Measurements from ENCODE around the gene PTPRD. TPM values are rescaled to one million over a fixed set of nuclear protein-coding genes. Genes with fewer than 3 reads are reported as not detected.

Gene PTPRD
- total RNA-seq, 1 donor from 2014 or later: 197 TPM

DNA sequence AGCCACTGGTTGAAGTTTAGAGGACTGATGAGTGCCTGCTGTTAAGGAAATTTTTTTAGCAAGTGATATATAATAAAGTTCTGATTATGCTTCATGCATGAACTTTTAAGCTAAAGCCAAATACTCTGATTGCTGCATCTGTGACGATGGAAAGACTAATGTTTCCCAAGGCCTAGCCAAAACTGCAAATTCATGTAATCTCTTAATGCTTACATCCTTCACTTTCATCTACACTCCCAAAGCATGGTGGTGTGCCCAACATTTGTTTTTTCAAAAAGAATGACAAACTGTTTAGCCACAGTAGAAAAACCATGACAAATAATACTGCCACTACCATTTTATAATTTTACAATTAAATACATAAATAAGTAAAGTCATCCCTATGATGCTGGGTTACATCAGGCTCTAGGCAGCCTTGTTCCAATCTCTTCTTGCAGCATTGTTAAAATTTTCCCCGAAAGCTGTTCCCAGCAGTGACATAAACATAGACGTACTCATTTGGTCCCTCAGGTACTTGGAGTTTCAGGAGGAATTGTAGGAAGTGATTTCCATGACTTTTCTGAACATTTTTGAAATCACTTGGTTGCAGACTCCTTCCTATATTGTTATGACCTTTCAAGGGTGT, 2187.9 kb downstream of the PTPRD start:
- Mint-ChIP-seq H3K36me3 (peaks cover 24% of the 10 kb centered on the region), H3K4me3 (no peak overlapping the region), H3K27ac (no peak overlapping the region), H3K27me3 (no peaks in the 10 kb centered on the region), H3K4me1 (ENCODE audit: unreplicated experiment) (peaks cover 2% of the 10 kb centered on the region), H3K9me3 (no peaks in the 10 kb centered on the region)
- no peak for DNase-seq (ENCODE audit: extremely low spot score, unreplicated experiment)
- TF ChIP-seq, protein P1, sequence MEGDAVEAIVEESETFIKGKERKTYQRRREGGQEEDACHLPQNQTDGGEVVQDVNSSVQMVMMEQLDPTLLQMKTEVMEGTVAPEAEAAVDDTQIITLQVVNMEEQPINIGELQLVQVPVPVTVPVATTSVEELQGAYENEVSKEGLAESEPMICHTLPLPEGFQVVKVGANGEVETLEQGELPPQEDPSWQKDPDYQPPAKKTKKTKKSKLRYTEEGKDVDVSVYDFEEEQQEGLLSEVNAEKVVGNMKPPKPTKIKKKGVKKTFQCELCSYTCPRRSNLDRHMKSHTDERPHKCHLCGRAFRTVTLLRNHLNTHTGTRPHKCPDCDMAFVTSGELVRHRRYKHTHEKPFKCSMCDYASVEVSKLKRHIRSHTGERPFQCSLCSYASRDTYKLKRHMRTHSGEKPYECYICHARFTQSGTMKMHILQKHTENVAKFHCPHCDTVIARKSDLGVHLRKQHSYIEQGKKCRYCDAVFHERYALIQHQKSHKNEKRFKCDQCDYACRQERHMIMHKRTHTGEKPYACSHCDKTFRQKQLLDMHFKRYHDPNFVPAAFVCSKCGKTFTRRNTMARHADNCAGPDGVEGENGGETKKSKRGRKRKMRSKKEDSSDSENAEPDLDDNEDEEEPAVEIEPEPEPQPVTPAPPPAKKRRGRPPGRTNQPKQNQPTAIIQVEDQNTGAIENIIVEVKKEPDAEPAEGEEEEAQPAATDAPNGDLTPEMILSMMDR (conservative IDR thresholded peaks at IDR 0.05): no peak

DNA sequence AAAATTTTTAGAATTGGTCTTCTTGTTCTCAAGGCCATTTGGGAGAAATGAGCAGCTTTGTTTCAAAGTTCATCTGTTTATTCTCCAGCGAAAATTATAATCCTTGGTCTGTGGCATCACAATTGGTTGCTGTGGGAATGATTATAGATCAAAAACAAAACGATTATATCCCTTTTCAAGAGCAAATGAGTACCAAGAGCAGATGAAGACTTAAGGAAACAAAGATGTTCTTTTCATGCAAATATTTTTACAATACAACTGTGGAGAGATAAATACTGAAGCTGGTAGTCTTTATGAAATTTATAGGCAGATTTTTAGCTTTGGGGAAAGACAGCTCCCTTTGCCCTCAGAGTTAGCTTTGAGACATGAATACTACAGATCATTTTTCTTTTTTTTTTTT, 2192.4 kb downstream of the PTPRD start:
- Mint-ChIP-seq H3K9me3 (no peaks in the 10 kb centered on the region), H3K36me3 (peaks cover 8% of the 10 kb centered on the region), H3K27me3 (no peaks in the 10 kb centered on the region), H3K27ac (no peak overlapping the region), H3K4me1 (ENCODE audit: unreplicated experiment) (peaks cover 5% of the 10 kb centered on the region), H3K4me3 (no peak overlapping the region)
- TF ChIP-seq, protein P1 (conservative IDR thresholded peaks at IDR 0.05): no peak
- no peak for DNase-seq (ENCODE audit: extremely low spot score, unreplicated experiment)

DNA sequence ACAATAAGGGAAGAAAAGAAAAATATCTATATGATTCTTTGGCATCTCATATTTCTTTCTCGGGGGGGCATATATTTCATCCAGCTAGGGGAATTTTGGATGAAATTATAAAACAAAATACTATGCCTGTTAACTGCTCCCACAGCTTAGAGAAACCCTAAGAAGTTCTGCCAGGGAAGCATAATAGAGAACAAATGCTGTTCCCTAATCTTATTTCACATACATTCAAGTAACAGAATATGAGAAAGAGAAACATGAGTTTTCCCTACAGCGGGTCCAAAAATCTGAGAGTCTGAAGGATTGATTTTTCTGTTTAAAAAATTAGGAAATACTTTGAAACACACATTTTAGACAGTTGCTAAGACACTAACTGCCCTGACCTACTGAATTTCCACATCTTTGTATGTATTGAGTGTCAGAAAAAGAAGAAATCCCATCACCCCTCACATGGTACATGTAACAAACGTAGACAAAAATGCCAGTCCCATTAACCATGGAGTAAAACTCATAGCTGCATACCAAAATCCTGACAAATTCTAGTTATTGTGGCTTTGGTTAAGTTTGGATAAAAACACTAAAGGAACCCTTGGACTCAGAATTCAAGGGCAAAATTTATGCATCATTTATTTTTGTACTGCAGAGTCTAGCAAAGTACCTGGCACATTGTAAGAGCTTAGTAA, 2193.1 kb downstream of the PTPRD start:
- TF ChIP-seq, protein P1 (conservative IDR thresholded peaks at IDR 0.05): no peak
- Mint-ChIP-seq H3K27ac (no peak overlapping the region), H3K27me3 (no peaks in the 10 kb centered on the region), H3K36me3 (peaks cover 8% of the 10 kb centered on the region), H3K4me1 (ENCODE audit: unreplicated experiment) (peaks cover 5% of the 10 kb centered on the region), H3K9me3 (no peaks in the 10 kb centered on the region), H3K4me3 (no peak overlapping the region)
- no peak for DNase-seq (ENCODE audit: extremely low spot score, unreplicated experiment)

DNA sequence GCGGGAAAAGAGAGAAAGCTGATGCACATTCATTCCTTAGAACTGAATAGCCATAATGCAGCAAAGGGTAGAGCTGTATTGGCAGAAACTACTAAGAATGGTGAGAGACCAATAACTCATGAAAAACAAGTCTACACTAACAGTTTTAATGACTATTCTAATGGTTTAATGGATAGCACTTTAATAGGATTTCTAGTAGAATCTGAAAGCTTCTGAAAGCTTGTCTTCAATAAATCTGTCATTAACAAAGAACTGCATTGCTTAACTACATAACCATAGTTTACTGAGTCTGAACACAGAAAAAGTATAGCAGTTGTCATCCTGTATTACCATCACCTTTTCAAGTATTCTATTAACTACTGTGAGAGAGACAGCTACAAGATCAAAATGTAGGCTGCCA, 2195.5 kb downstream of the PTPRD start:
- TF ChIP-seq, protein P1 (conservative IDR thresholded peaks at IDR 0.05): no peak
- H3K9me3 Mint-ChIP-seq: no peaks in the 10 kb centered on the region
- no peak overlapping the region for H3K27ac Mint-ChIP-seq
- no peak overlapping the region for H3K4me3 Mint-ChIP-seq
- no peak for DNase-seq (ENCODE audit: extremely low spot score, unreplicated experiment)
- H3K27me3 Mint-ChIP-seq: no peaks in the 10 kb centered on the region
- peaks cover 5% of the 10 kb centered on the region for H3K4me1 Mint-ChIP-seq (ENCODE audit: unreplicated experiment)
- peaks cover 17% of the 10 kb centered on the region for H3K36me3 Mint-ChIP-seq

DNA sequence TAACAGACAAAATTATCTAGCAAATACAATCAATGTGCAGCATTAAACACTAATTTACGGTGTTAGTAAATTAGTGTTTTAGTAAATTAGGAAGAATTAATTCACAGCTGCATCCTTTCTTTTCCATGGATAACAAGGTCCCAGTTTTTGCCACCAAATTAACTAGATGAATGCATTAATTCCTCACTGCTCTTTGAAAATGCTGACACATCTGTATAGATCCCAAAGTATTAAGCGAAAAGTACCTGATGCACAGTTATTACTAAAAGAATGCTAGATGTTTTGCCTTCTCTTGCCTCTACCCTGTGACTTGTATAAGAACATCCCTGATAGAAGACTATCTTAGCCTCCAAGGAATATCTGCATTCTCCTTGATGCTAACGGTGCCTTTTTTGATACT, 2200.5 kb downstream of the PTPRD start:
- peaks cover 13% of the 10 kb centered on the region for H3K36me3 Mint-ChIP-seq
- DNase-seq (ENCODE audit: extremely low spot score, unreplicated experiment): no peak
- H3K9me3 Mint-ChIP-seq: no peaks in the 10 kb centered on the region
- H3K4me1 Mint-ChIP-seq (ENCODE audit: unreplicated experiment): peaks cover 14% of the 10 kb centered on the region
- H3K4me3 Mint-ChIP-seq: no peak overlapping the region
- TF ChIP-seq, protein P1 (conservative IDR thresholded peaks at IDR 0.05): no peak
- H3K27me3 Mint-ChIP-seq: no peaks in the 10 kb centered on the region
- no peak overlapping the region for H3K27ac Mint-ChIP-seq
